Endothelial cell of umbilical vein (primary cell): ENCODE data around the gene ZNF678. TPM values are rescaled to one million over a fixed set of nuclear protein-coding genes. Genes with fewer than 3 reads are reported as not detected.

Experiments used
- BruUV-seq: library from RNA; stranded (reverse); fragments of 400-500 nt; replicated peaks from 2 replicates; lab custom pipeline; 2021; lab: Mats Ljungman, UMichigan
- CTCF ChIA-PET: fragments of 300-600, 350-600 bp; sonication (Branson Sonifier 250); formaldehyde crosslinking; loops from one replicate; lab custom pipeline; 2021; ENCODE audit warnings: antibody characterized with exemption, inconsistent platforms; lab: Charles Lee
- POLR2A ChIA-PET: fragments of 300-600, 350-600 bp; sonication (Branson Sonifier 250); formaldehyde crosslinking; loops from one replicate; lab custom pipeline; 2021; ENCODE audit warnings: antibody characterized with exemption, inconsistent platforms; lab: Charles Lee
- DNase-seq: peaks from one replicate; pipeline ENCODE4 v3.0.0-alpha.2; 2011; ENCODE audit warnings: low read depth, low spot score
- FAIRE-seq: peaks from 2 replicates; lab custom pipeline; 2011; peaks lifted over from hg19 to GRCh38; lab: Jason Lieb, UNC
- H2AFZ ChIP-seq: 2 replicates; pipeline ENCODE4 v1.6.0; 2012; ENCODE audit warnings: low read depth, low read length, control low read depth, inconsistent platforms
- H3K27ac ChIP-seq: 2 replicates; pipeline ENCODE4 v1.5.1; 2011; ENCODE audit warnings: low read depth, mild to moderate bottlenecking, control low read depth, low read length, moderate library complexity; ENCODE audit not compliant: insufficient read depth
- H3K27me3 ChIP-seq, 2 experiments: 2 replicates each; pipeline versions ENCODE4 v1.6.0 to v1.6.1; 2011; ENCODE audit warnings: low read length in 2 of 2, mixed read lengths in 1 of 2; ENCODE audit not compliant: control insufficient read depth in 2 of 2, insufficient read depth in 2 of 2
- H3K36me3 ChIP-seq, 2 experiments: 2 replicates in 1 of 2; 3 replicates in 1 of 2; pipeline ENCODE4 v1.5.1; 2011; ENCODE audit warnings: low read length in 2 of 2, mild to moderate bottlenecking in 1 of 2, moderate library complexity in 1 of 2; ENCODE audit not compliant: control insufficient read depth in 2 of 2, insufficient read depth in 2 of 2; ENCODE audit errors: extremely low read depth in 1 of 2
- H3K4me1 ChIP-seq: 3 replicates; pipeline ENCODE4 v1.5.1; 2011; ENCODE audit warnings: mild to moderate bottlenecking, low read length; ENCODE audit not compliant: control insufficient read depth, insufficient read depth; ENCODE audit errors: extremely low read depth
- H3K4me2 ChIP-seq: 2 replicates; pipeline ENCODE4 v1.6.1; 2011; ENCODE audit warnings: low read length, control low read depth, mixed read lengths; ENCODE audit not compliant: insufficient read depth
- H3K4me3 ChIP-seq, 3 experiments: fragments of 200-600 bp in 1 of 3; sonication (generic), shearing (Covaris generic) in 1 of 3; replicated peaks in 1 of 3; 2 replicates each; pipeline ENCODE4 v1.5.1; 2011 to 2016; ENCODE audit warnings: control low read depth in 3 of 3, low read length in 3 of 3, mild to moderate bottlenecking in 2 of 3, inconsistent platforms in 1 of 3, low read depth in 1 of 3, moderate library complexity in 1 of 3; ENCODE audit not compliant: insufficient read depth in 1 of 3
- H3K79me2 ChIP-seq: 2 replicates; pipeline ENCODE4 v1.6.0; 2012; ENCODE audit warnings: low read length, inconsistent platforms; ENCODE audit not compliant: control insufficient read depth, insufficient read depth
- H3K9ac ChIP-seq: replicated peaks from 2 replicates; pipeline ENCODE3; 2011; ENCODE audit warnings: low read length, control low read depth; ENCODE audit not compliant: insufficient read depth; ENCODE audit errors: extremely low read depth
- H3K9me1 ChIP-seq: replicated peaks from 3 replicates; pipeline ENCODE4 v1.6.0; 2011; ENCODE audit warnings: mild to moderate bottlenecking, low read length; ENCODE audit not compliant: control insufficient read depth, insufficient read depth; ENCODE audit errors: extremely low read depth
- H3K9me3 ChIP-seq: replicated peaks from 2 replicates; pipeline ENCODE4 v1.5.1; 2012; ENCODE audit warnings: low read length, inconsistent platforms; ENCODE audit not compliant: control insufficient read depth, insufficient read depth
- H4K20me1 ChIP-seq: replicated peaks from 2 replicates; pipeline ENCODE3; 2011; ENCODE audit warnings: mild to moderate bottlenecking, low read length; ENCODE audit not compliant: control insufficient read depth, insufficient read depth; ENCODE audit errors: extremely low read depth
- CTCF ChIP-seq, 2 donors: IDR thresholded peaks; 1 replicate in 1 of 2; 2 replicates in 1 of 2; pipeline ENCODE4 v1.5.1; 2011; ENCODE audit warnings: low read length in 2 of 2, mild to moderate bottlenecking in 2 of 2, moderate library complexity in 2 of 2, control low read depth in 1 of 2, inconsistent platforms in 1 of 2, low read depth in 1 of 2; ENCODE audit not compliant: insufficient read depth in 1 of 2; ENCODE audit errors: extremely low read depth in 1 of 2
- EZH2 ChIP-seq: IDR thresholded peaks from 2 replicates; pipeline ENCODE4 v1.6.1; 2012; ENCODE audit warnings: borderline replicate concordance, low read depth, mild to moderate bottlenecking, moderate library complexity, low read length, inconsistent platforms; ENCODE audit not compliant: severe bottlenecking
- FOS ChIP-seq: IDR thresholded peaks from 2 replicates; pipeline ENCODE4 v1.6.1; 2011; ENCODE audit warnings: mild to moderate bottlenecking, low read length, moderate library complexity, borderline replicate concordance; ENCODE audit not compliant: insufficient read depth
- GATA2 ChIP-seq: IDR thresholded peaks from 2 replicates; pipeline ENCODE4 v1.7.0; 2011; ENCODE audit warnings: low read depth, mild to moderate bottlenecking, moderate library complexity, mixed read lengths, low read length; ENCODE audit not compliant: insufficient read length, insufficient read depth
- JUN ChIP-seq: IDR thresholded peaks from 2 replicates; pipeline ENCODE4 v1.6.1; 2011; ENCODE audit warnings: borderline replicate concordance, low read depth; ENCODE audit not compliant: insufficient read length, insufficient read depth
- MYC ChIP-seq: IDR thresholded peaks from one replicate; pipeline ENCODE4 v1.6.1; 2011; ENCODE audit warnings: mild to moderate bottlenecking, low read depth, low read length
- POLR2A ChIP-seq: IDR thresholded peaks from 2 replicates; pipeline ENCODE4 v1.6.1; 2012; ENCODE audit warnings: low read depth, mild to moderate bottlenecking, control low read depth, low read length
- POLR2AphosphoS5 ChIP-seq: IDR thresholded peaks from 2 replicates; pipeline ENCODE4 v1.6.1; 2012; ENCODE audit warnings: low read depth, mild to moderate bottlenecking, control low read depth, low read length, moderate library complexity; ENCODE audit not compliant: insufficient read depth
- dilution Hi-C: fragments of 300-500 bp; cut with MboI; formaldehyde crosslinking; loops from one replicate; pipeline ENCODE4 v1.15.0; 2019; ENCODE audit warnings: low sequenced_read_pairs; ENCODE audit not compliant: extremely low pct_ligation_motif_present
- intact Hi-C: fragments of 100-400 bp; cut with micrococcal nuclease; formaldehyde crosslinking; loops from one replicate; pipeline ENCODE4 v1.10.0; 2022
- polyA plus RNA-seq, 4 experiments: library from polyadenylated mRNA; depleted of rRNA in 3 of 4; stranded (reverse) in 3 of 4; unstranded in 1 of 4; fragments of >200 nt; gene quantifications; 2 replicates each; pipeline versions ENCODE4 v1.2.1 to v1.2.3, GENCODE V29; 2011 to 2012; ENCODE audit warnings: missing spikeins in 1 of 4
- total RNA-seq: library from RNA; stranded (reverse); gene quantifications from 2 replicates; pipeline ENCODE4 v1.2.3, GENCODE V29; 2021
- TF ChIP-seq, protein P1 (sequence below): IDR thresholded peaks from 2 replicates; pipeline ENCODE4 v1.6.1; 2011; ENCODE audit not compliant: insufficient read depth, insufficient read length

ZNF678 gene
- total and polyA plus RNA-seq, 2 donors (not counting 3 experiments of a cell fraction or from before 2014, with no cell fraction given): 2.1 to 7.7 TPM

DNA sequence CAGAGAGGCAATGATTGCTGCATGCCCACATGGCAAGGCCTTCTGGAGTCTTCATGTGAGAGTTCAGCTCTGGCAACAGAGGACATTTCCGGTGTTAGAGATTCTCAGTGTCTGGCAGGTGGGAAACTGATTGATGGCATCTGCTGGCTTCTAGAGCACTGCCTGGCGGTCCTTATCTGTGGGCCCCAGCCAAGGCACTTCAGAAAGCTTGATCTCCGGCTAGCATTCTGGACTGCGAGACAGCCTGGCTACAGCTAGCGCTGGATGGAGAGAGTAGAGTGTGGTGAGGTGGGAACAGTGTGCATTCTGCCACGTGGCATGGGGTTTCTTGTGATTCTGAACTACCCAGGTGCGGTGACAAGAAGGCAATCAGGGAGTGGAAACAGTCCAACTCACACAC is 9.4 kb downstream of the ZNF678 start:
- Histone ChIP-seq H3K4me3 (no peak overlapping the region), H3K9me3 (no peaks in the 10 kb centered on the region), H3K79me2 (peaks cover 62% of the 10 kb centered on the region), H3K36me3 (no peaks in the 10 kb centered on the region), H3K4me1 (no peaks in the 10 kb centered on the region), H4K20me1 (peaks cover 2% of the 10 kb centered on the region), H3K27ac (no peak overlapping the region), H3K27me3 (no peaks in the 10 kb centered on the region), H3K9me1 (no peaks in the 10 kb centered on the region), H3K9ac (no peak overlapping the region), H2AFZ (no peak overlapping the region), H3K4me2 (no peak overlapping the region)
- dilution Hi-C loops (no loop called here), intact Hi-C loops (no loop called here)
- no peak for DNase-seq
- ChIA-PET CTCF (interaction anchor here (0.7 kb wide), 1 partner anchor 12 kb away, joined by 3 read pairs; no protein-coding TSS in a partner anchor), POLR2A (no interaction called here)
- no peak for FAIRE-seq
- no TSS peak for BruUV-seq
- no peak for TF ChIP-seq CTCF (IDR thresholded peaks at IDR 0.05; ENCODE audit: extremely low read depth in 1 of 2, insufficient read depth in 1 of 2, low read depth in 1 of 2, low read length in 2 of 2)
- TF ChIP-seq EZH2: no peak
- TF ChIP-seq GATA2: no peak
- TF ChIP-seq POLR2A: no peak
- TF ChIP-seq, protein P1, sequence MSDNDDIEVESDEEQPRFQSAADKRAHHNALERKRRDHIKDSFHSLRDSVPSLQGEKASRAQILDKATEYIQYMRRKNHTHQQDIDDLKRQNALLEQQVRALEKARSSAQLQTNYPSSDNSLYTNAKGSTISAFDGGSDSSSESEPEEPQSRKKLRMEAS: no peak
- TF ChIP-seq FOS: no peak
- no peak for TF ChIP-seq JUN
- no peak for TF ChIP-seq MYC
- no peak for TF ChIP-seq POLR2AphosphoS5
